A549 (cell line): Measurements from ENCODE around the gene PPFIA4. TPM values are rescaled to one million over a fixed set of nuclear protein-coding genes. Genes with fewer than 3 reads are reported as not detected.

Experiments used
- ATAC-seq, 2 experiments: fragments of 200-7000 bp in 1 of 2; fragments of >200 bp in 1 of 2; cut with Nextera tagmentation in 1 of 2; cut with Tn5 transposase in 1 of 2; 3 replicates each; pipeline versions ENCODE4 v1.8.0 to v1.9.1; 2018 to 2020; ENCODE audit warnings: mild to moderate bottlenecking in 1 of 2, moderate library complexity in 1 of 2
- CTCF ChIA-PET: fragments of 300-600 bp; sonication (Branson Sonifier 250); formaldehyde crosslinking; extraction: SDS; loops from one replicate; lab custom pipeline; 2021; ENCODE audit warnings: antibody characterized with exemption, inconsistent platforms; lab: Yijun Ruan, JAX
- POLR2A ChIA-PET: fragments of 350-600 bp; formaldehyde crosslinking; extraction: SDS; loops from one replicate; lab custom pipeline; 2021; ENCODE audit warnings: antibody characterized with exemption, inconsistent platforms; lab: Yijun Ruan, JAX
- DNase-seq, 2 experiments: peaks; one replicate each; pipeline versions ENCODE4 v3.0.0 to v3.0.0-alpha.2; 2011 to 2016; ENCODE audit warnings: low read depth in 1 of 2, low spot score in 1 of 2
- FAIRE-seq: peaks from 2 replicates; lab custom pipeline; 2011; peaks lifted over from hg19 to GRCh38; lab: Jason Lieb, UNC
- H3K27ac ChIP-seq, 2 experiments: fragments of >200 bp; sonication (Bioruptor Twin); formaldehyde crosslinking; 3 replicates each; pipeline ENCODE4 v1.5.1; 2016 to 2017
- H3K4me1 ChIP-seq: fragments of >200 bp; sonication (Bioruptor Twin); formaldehyde crosslinking; 3 replicates; pipeline ENCODE4 v1.6.1; 2016
- H3K4me2 ChIP-seq: fragments of >200 bp; sonication (Bioruptor Twin); formaldehyde crosslinking; 3 replicates; pipeline ENCODE4 v1.6.1; 2016
- H3K4me3 ChIP-seq: fragments of >200 bp; sonication (Bioruptor Twin); formaldehyde crosslinking; 3 replicates; pipeline ENCODE4 v1.5.1; 2016
- H3K9me3 ChIP-seq: fragments of >200 bp; sonication (Bioruptor Twin); formaldehyde crosslinking; 3 replicates; pipeline ENCODE4 v1.6.1; 2016
- BCL3 ChIP-seq: fragments of >200 bp; sonication (Bioruptor Twin); formaldehyde crosslinking; IDR thresholded peaks from 3 replicates; pipeline ENCODE4 v1.6.1; 2016
- CHD2 ChIP-seq: fragments of 150-350 bp; IDR thresholded peaks from 2 replicates; pipeline ENCODE4 v1.6.1; 2014; ENCODE audit warnings: low read length; ENCODE audit not compliant: partially characterized antibody
- CTCF ChIP-seq: fragments of >200 bp; sonication (Bioruptor Twin); formaldehyde crosslinking; IDR thresholded peaks from 3 replicates; pipeline ENCODE4 v1.5.1; 2016
- EHMT2 ChIP-seq: fragments of 200-600 bp; sonication (generic); IDR thresholded peaks from 2 replicates; pipeline ENCODE4 v1.6.1; 2016; ENCODE audit warnings: antibody characterized with exemption, low read depth, mild to moderate bottlenecking, moderate library complexity
- ELK1 ChIP-seq: fragments of 150-350 bp; IDR thresholded peaks from 2 replicates; pipeline ENCODE4 v1.6.1; 2014; ENCODE audit warnings: low read depth, mild to moderate bottlenecking, low read length
- EP300 ChIP-seq, 2 experiments: fragments of >200 bp; sonication (Bioruptor Twin); formaldehyde crosslinking; IDR thresholded peaks; 2 replicates in 1 of 2; 3 replicates in 1 of 2; pipeline ENCODE4 v1.6.1; 2016 to 2017
- FOSL2 ChIP-seq, 2 experiments: fragments of 450-650 bp in 1 of 2; fragments of >200 bp in 1 of 2; sonication (Bioruptor Twin) in 1 of 2; formaldehyde crosslinking; IDR thresholded peaks; 2 replicates each; pipeline versions ENCODE4 v1.5.0 to v1.6.1; 2016 to 2020; ENCODE audit warnings: mild to moderate bottlenecking in 1 of 2, moderate library complexity in 1 of 2
- FOXS1 ChIP-seq: fragments of 250-450 bp; sonication (Bioruptor Pico); IDR thresholded peaks from 2 replicates; pipeline ENCODE4 v1.5.0; 2020; ENCODE audit warnings: mild to moderate bottlenecking, moderate library complexity
- HDAC2 ChIP-seq: fragments of 200-600 bp; sonication (generic); IDR thresholded peaks from 2 replicates; pipeline ENCODE4 v1.6.1; 2016
- HEYL ChIP-seq: fragments of 250-450 bp; sonication (Bioruptor Pico); IDR thresholded peaks from 2 replicates; pipeline ENCODE4 v1.8.0; 2021; ENCODE audit warnings: mild to moderate bottlenecking, moderate library complexity
- HOXA7 ChIP-seq: fragments of 250-450 bp; sonication (Bioruptor Pico); IDR thresholded peaks from 2 replicates; pipeline ENCODE4 v1.5.0; 2020; ENCODE audit warnings: mild to moderate bottlenecking, moderate library complexity
- HOXB13 ChIP-seq: fragments of 250-450 bp; sonication (Bioruptor Pico); IDR thresholded peaks from 2 replicates; pipeline ENCODE4 v1.5.0; 2020; ENCODE audit warnings: low read depth, mild to moderate bottlenecking, moderate library complexity
- HOXB5 ChIP-seq: fragments of 250-450 bp; sonication (Bioruptor Pico); IDR thresholded peaks from 2 replicates; pipeline ENCODE4 v1.5.0; 2020; ENCODE audit warnings: mild to moderate bottlenecking, moderate library complexity
- JUNB ChIP-seq: fragments of >200 bp; sonication (Bioruptor Twin); formaldehyde crosslinking; IDR thresholded peaks from 2 replicates; pipeline ENCODE4 v1.6.1; 2016
- KDM1A ChIP-seq: fragments of 200-600 bp; sonication (generic); IDR thresholded peaks from 2 replicates; pipeline ENCODE4 v1.6.1; 2016; ENCODE audit warnings: low read depth, mild to moderate bottlenecking
- MAFK ChIP-seq: fragments of 450-650 bp; IDR thresholded peaks from 2 replicates; pipeline ENCODE4 v1.6.1; 2014; ENCODE audit not compliant: partially characterized antibody
- MAZ ChIP-seq: fragments of 150-350 bp; IDR thresholded peaks from 2 replicates; pipeline ENCODE4 v1.6.1; 2014; ENCODE audit warnings: antibody characterized with exemption, low read depth, low read length, borderline replicate concordance
- MYC ChIP-seq: IDR thresholded peaks from 2 replicates; pipeline ENCODE4 v1.6.1; 2012; ENCODE audit warnings: mild to moderate bottlenecking, inconsistent platforms, low read length, improper control_type of control experiment, borderline replicate concordance
- NFE2L2 ChIP-seq: fragments of 150-350 bp; conservative IDR thresholded peaks from 2 replicates; pipeline ENCODE4 v1.6.1; 2014; ENCODE audit warnings: low read length
- NPAS2 ChIP-seq: fragments of 250-450 bp; sonication (Bioruptor Pico); IDR thresholded peaks from 2 replicates; pipeline ENCODE4 v1.8.0; 2022; ENCODE audit warnings: mild to moderate bottlenecking, moderate library complexity, borderline replicate concordance
- NR3C1 ChIP-seq: fragments of >200 bp; sonication (Bioruptor Twin); formaldehyde crosslinking; IDR thresholded peaks from 3 replicates; pipeline ENCODE4 v1.6.1; 2017
- RARB ChIP-seq: fragments of 250-450 bp; sonication (Bioruptor Pico); IDR thresholded peaks from 2 replicates; pipeline ENCODE4 v1.8.0; 2021; ENCODE audit warnings: mild to moderate bottlenecking, moderate library complexity
- RCOR1 ChIP-seq: fragments of 150-350 bp; IDR thresholded peaks from 2 replicates; pipeline ENCODE4 v1.6.1; 2014; ENCODE audit warnings: antibody characterized with exemption, low read length, low read depth
- RFX5 ChIP-seq: fragments of 450-650 bp; IDR thresholded peaks from 2 replicates; pipeline ENCODE4 v1.7.1; 2014; ENCODE audit warnings: antibody characterized with exemption, mild to moderate bottlenecking, moderate library complexity
- RNF2 ChIP-seq: fragments of 200-600 bp; sonication (generic); IDR thresholded peaks from 2 replicates; pipeline ENCODE4 v1.6.1; 2016; ENCODE audit warnings: low read depth, mild to moderate bottlenecking, antibody characterized with exemption, moderate library complexity, borderline replicate concordance
- TFCP2L1 ChIP-seq: fragments of 250-450 bp; sonication (Bioruptor Pico); IDR thresholded peaks from 2 replicates; pipeline ENCODE4 v1.5.0; 2021; ENCODE audit warnings: mild to moderate bottlenecking
- TP53 ChIP-seq: fragments of 250-450 bp; sonication (Bioruptor Pico); IDR thresholded peaks from 2 replicates; pipeline ENCODE4 v1.5.0; 2021; ENCODE audit warnings: mild to moderate bottlenecking, moderate library complexity
- ZFP36 ChIP-seq: fragments of 450-650 bp; IDR thresholded peaks from 2 replicates; pipeline ENCODE4 v1.6.1; 2014; ENCODE audit warnings: borderline replicate concordance; ENCODE audit not compliant: partially characterized antibody
- ZSCAN20 ChIP-seq: fragments of 250-450 bp; sonication (Bioruptor Pico); IDR thresholded peaks from 2 replicates; pipeline ENCODE4 v1.8.0; 2022; ENCODE audit warnings: mild to moderate bottlenecking, moderate library complexity
- WGBS: methylation state at CpG from one replicate; pipeline ENCODE4 v1.1.6; 2017; ENCODE audit errors: missing lambda C conversion rate; 5-methylcytosine and 5-hydroxymethylcytosine counted together
- polyA plus RNA-seq, 4 experiments: library from polyadenylated mRNA; depleted of rRNA in 3 of 4; stranded (reverse); fragments of >200 nt; fragmentation: RNase III in 1 of 4; extraction: RNeasy Plus Mini Kit Qiagen cat#74134 plus additional on column Dnase treatment in 1 of 4; gene quantifications; 2 replicates in 3 of 4; 3 replicates in 1 of 4; pipeline ENCODE4 v1.2.3, GENCODE V29; 2011 to 2017
- TF ChIP-seq, protein P1 (sequence below): fragments of 450-650 bp; IDR thresholded peaks from 2 replicates; pipeline ENCODE4 v1.6.1; 2014; ENCODE audit warnings: antibody characterized with exemption

Gene PPFIA4
- polyA plus RNA-seq, 2 of the 4 experiments (the other 2 are of a cell fraction) = 0.47 to 0.63 TPM

GRCh38 chr1:203063287-203063686, 37.0 kb downstream of the PPFIA4 start:
- no peak overlapping the region for H3K27ac ChIP-seq
- no peak overlapping the region for H3K4me3 ChIP-seq
- DNase-seq (no peak), FAIRE-seq (no peak), ATAC-seq (no peak)
- POLR2A ChIA-PET = no interaction called here
- H3K9me3 ChIP-seq = no peaks in the 10 kb centered on the region
- H3K4me2 ChIP-seq = no peak overlapping the region
- peaks cover under 1% of the 10 kb centered on the region; the same call in 1 of the 3 replicates for H3K4me1 ChIP-seq
- 76% methylated on average over 8 of the region's 8 CpGs for WGBS
- TF ChIP-seq TP53 (CRISPR knock-in tag) (no peak), EHMT2 (no peak)
- CTCF ChIA-PET = interaction anchor here (1.2 to 30.5 kb wide), 3 partner anchors 13 to 153 kb away, joined by 3 to 300 read pairs (median 3); no protein-coding TSS in a partner anchor

- CTCF ChIA-PET = interaction anchor here (1.1 to 30.5 kb wide), 6 partner anchors 9 to 108 kb away, joined by 3 to 300 read pairs (median 6); no protein-coding TSS in a partner anchor
- 72% methylated on average over 4 of the region's 7 CpGs for WGBS
- Histone ChIP-seq H3K4me2 (no peak overlapping the region), H3K4me3 (no peak overlapping the region), H3K9me3 (no peaks in the 10 kb centered on the region), H3K27ac (no peak overlapping the region), H3K4me1 (no peaks in the 10 kb centered on the region)
- DNase-seq = no peak
- POLR2A ChIA-PET = no interaction called here
- no peak for TF ChIP-seq MAZ
- TF ChIP-seq MYC = no peak
- no peak for TF ChIP-seq KDM1A
- TF ChIP-seq ZSCAN20 (CRISPR knock-in tag) = no peak
- no peak for TF ChIP-seq RNF2
- no peak for TF ChIP-seq RCOR1
- no peak for TF ChIP-seq ELK1
- TF ChIP-seq, protein P1, sequence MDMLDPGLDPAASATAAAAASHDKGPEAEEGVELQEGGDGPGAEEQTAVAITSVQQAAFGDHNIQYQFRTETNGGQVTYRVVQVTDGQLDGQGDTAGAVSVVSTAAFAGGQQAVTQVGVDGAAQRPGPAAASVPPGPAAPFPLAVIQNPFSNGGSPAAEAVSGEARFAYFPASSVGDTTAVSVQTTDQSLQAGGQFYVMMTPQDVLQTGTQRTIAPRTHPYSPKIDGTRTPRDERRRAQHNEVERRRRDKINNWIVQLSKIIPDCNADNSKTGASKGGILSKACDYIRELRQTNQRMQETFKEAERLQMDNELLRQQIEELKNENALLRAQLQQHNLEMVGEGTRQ = no peak
- TF ChIP-seq NPAS2 (CRISPR knock-in tag) = no peak
- TF ChIP-seq TP53 (CRISPR knock-in tag) = no peak
- TF ChIP-seq TFCP2L1 (CRISPR knock-in tag) = no peak
- TF ChIP-seq FOXS1 (CRISPR knock-in tag) = no peak
- no peak for TF ChIP-seq NR3C1
- TF ChIP-seq RARB = no peak
- no peak for TF ChIP-seq CHD2
- no peak for TF ChIP-seq HOXB5
- no peak for TF ChIP-seq HOXA7 (CRISPR knock-in tag)
- no peak for TF ChIP-seq FOSL2 (IDR thresholded peaks at IDR 0.05)
- no peak for TF ChIP-seq FOSL2 (CRISPR knock-in tag; IDR thresholded peaks at IDR 0.05)
- TF ChIP-seq BCL3 = no peak
- no peak for TF ChIP-seq NFE2L2
- no peak for ATAC-seq
- FAIRE-seq = no peak
Observed at GRCh38 chr1:203065191-203065590, 38.9 kb downstream of the PPFIA4 start.

DNA sequence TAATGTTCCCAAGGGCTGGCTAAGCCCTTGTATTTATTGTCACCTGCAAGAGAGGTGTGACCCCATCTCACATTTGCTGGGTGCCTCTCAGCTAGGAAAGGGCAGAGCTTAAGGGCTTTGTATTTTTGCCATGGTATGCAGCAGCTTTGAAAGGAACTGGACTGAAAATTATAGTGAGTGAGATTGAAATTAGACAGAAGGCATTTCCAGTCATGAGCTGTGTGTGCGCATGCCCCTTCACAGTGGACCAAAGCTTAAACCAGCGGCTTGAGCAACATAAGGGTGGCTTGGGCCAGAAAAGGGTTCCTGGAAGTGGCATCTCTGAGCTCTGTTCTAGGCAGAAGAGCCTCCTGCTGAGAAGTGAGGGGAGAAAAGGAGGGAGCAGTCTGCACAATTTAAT, 39.7 kb downstream of the PPFIA4 start:
- H3K4me3 ChIP-seq = no peak overlapping the region
- CTCF ChIA-PET = interaction anchor here (1.0 to 30.5 kb wide), 7 partner anchors 12 to 203 kb away, joined by 3 to 300 read pairs (median 4); no protein-coding TSS in a partner anchor
- ATAC-seq (no peak), FAIRE-seq (no peak), DNase-seq (no peak)
- TF ChIP-seq ZSCAN20 (CRISPR knock-in tag) (no peak), HOXB5 (no peak), HOXB13 (no peak), NPAS2 (CRISPR knock-in tag) (no peak), RNF2 (no peak), HDAC2 (no peak), ZFP36 (no peak), EP300 (IDR thresholded peaks at IDR 0.05) (no peak), HEYL (CRISPR knock-in tag) (no peak), MYC (no peak), FOSL2 (IDR thresholded peaks at IDR 0.05) (no peak), FOSL2 (CRISPR knock-in tag; IDR thresholded peaks at IDR 0.05) (no peak), RFX5 (no peak), JUNB (no peak), MAFK (no peak), CTCF (no peak), FOXS1 (CRISPR knock-in tag) (no peak)
- no peaks in the 10 kb centered on the region for H3K9me3 ChIP-seq
- H3K4me2 ChIP-seq = no peak overlapping the region
- H3K4me1 ChIP-seq = no peaks in the 10 kb centered on the region
- H3K27ac ChIP-seq = no peak overlapping the region
- 45% methylated on average over 2 of the region's 2 CpGs for WGBS
- POLR2A ChIA-PET = no interaction called here
